ENCODE results near the gene PNLIP. TPM values are rescaled to one million over a fixed set of nuclear protein-coding genes. Genes with fewer than 3 reads are reported as not detected.

Gene PNLIP
- total and polyA plus RNA-seq, 9 of the 15 experiments (the other 6 are each of a cell fraction or from before 2014, with no cell fraction given) = 0.69 TPM; not detected in 8

DNA sequence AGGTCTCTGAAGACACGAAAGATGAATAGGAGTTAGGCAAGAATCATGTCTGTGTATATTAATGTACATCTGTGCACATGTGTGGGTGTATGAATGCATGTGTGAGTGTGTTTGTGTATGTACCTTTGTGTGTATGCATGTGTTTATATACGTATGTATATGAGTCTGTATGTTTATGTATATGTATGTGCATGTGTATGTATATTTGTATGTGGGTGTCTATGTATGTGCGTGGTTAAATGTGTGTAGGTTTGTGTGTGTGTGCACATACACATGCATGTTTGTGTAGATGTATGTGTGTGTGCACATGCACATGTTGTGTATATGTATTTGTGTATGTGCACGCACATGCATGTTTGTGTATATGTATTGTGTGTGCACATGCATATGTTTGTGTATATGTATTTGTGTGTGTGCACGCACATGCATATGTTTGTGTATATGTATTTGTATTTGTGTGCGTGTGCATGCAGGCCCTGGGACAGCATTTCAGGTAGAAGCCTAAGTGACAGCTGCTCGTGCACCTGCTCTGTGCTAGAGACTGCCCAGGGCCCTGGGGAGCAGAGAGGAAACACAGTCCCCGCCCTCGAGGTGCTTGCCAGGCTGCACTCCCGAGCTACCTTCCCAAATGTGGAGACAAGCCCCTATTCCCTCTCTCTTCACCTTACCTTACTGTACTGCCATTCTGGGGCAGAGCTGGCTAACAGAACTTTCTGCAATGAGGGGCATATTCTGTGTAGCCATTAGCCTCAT, 57.1 kb downstream of the PNLIP start (continued):
- TF ChIP-seq, protein P1, sequence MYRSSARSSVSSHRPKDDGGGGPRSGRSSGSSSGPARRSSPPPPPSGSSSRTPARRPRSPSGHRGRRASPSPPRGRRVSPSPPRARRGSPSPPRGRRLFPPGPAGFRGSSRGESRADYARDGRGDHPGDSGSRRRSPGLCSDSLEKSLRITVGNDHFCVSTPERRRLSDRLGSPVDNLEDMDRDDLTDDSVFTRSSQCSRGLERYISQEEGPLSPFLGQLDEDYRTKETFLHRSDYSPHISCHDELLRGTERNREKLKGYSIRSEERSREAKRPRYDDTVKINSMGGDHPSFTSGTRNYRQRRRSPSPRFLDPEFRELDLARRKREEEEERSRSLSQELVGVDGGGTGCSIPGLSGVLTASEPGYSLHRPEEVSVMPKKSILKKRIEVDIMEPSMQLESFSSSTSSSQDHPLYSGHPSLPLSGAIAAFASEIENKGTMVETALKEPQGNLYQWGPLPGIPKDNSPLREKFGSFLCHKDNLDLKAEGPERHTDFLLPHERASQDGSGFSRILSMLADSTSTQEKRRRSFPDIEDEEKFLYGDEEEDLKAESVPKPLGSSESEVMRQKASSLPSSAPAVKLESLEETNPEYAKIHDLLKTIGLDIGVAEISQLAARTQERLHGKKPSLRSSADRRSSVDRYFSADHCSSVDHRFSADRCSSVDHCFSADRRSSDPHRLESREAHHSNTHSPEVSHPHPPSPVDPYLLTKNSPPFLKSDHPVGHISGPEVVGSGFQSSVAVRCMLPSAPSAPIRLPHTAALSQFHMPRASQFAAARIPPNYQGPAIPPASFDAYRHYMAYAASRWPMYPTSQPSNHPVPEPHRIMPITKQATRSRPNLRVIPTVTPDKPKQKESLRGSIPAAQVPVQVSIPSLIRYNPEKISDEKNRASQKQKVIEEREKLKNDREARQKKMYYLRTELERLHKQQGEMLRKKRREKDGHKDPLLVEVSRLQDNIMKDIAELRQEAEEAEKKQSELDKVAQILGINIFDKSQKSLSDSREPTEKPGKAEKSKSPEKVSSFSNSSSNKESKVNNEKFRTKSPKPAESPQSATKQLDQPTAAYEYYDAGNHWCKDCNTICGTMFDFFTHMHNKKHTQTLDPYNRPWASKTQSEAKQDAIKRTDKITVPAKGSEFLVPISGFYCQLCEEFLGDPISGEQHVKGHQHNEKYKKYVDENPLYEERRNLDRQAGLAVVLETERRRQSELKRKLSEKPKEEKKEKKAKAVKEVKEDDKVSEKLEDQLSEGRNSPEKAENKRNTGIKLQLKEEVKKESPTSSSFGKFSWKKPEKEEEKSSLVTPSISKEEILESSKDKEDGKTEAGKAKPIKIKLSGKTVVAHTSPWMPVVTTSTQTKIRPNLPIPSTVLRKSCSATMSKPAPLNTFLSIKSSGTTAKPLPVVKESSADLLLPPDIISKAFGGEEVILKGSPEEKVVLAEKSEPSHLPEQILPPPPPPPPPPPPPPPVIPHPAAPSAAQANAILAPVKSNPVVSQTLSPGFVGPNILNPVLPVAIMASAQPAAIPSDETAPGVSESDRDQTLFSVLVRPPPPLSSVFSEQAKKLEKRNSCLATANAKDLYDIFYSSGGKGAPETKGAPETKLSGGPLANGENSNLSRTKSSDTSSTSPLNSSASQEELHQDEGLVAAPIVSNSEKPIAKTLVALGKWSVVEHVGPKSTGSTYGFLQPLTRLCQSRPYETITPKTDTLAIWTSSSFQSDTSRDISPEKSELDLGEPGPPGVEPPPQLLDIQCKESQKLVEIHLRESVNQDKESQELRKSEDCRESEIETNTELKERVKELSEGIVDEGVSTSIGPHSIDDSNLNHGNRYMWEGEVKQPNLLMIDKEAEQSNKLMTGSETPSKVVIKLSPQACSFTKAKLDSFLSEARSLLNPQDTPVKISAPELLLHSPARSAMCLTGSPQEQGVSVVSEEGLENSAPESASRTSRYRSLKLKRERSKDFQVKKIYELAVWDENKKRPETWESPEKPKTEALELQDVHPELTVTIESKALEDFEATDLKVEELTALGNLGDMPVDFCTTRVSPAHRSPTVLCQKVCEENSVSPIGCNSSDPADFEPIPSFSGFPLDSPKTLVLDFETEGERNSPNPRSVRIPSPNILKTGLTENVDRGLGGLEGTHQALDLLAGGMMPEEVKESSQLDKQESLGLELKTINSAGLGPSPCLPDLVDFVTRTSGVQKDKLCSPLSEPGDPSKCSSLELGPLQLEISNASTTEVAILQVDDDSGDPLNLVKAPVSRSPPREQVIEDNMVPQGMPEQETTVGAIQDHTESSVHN (IDR thresholded peaks at IDR 0.05; ENCODE audit: borderline replicate concordance in 1 of 2, low read depth in 1 of 2) = no peak
- TF ChIP-seq CBFA2T2 (conservative IDR thresholded peaks at IDR 0.05) (no peak), CXXC5 (CRISPR knock-in tag; IDR thresholded peaks at IDR 0.05) (no peak), ZNF311 (CRISPR knock-in tag; IDR thresholded peaks at IDR 0.05) (no peak)
